ENCODE measurements around the gene TMEM247.

TMEM247 gene

DNA sequence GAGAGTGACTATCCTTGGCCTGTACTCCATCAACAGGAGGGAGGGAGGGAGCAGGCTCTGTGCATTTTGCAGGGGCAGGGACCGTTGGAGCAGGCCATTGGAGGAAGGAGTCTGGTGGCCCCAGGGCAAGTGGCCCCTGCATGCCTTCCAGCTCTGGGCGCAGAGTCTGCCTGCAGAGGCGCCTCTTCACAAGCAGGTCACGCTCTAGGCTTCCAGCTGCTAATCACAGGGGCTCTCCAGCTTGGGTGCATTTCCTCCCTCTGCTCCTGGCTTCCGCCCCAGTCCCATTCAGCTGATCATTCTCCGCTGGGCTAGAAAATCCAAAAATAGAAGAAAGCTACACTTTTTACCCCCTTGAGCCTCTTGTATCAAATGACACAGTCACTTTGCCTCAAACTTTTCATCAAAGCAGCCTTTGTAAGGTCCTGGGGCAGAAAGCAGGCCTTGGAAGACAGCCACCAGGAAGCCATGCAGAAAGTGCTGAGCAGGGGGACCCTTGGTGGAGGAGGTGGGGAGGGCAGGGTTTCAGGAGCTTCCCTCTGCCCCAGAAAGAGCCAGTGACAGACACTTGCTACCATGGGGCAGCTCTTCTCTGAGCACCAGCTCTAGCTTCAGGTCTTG lies 11.3 kb downstream of the TMEM247 start:
- no peak overlapping the region for H3K27ac ChIP-seq

GRCh38 chr2:46492301-46492700 lies 12.9 kb downstream of the TMEM247 start:
- TF ChIP-seq, protein P1, sequence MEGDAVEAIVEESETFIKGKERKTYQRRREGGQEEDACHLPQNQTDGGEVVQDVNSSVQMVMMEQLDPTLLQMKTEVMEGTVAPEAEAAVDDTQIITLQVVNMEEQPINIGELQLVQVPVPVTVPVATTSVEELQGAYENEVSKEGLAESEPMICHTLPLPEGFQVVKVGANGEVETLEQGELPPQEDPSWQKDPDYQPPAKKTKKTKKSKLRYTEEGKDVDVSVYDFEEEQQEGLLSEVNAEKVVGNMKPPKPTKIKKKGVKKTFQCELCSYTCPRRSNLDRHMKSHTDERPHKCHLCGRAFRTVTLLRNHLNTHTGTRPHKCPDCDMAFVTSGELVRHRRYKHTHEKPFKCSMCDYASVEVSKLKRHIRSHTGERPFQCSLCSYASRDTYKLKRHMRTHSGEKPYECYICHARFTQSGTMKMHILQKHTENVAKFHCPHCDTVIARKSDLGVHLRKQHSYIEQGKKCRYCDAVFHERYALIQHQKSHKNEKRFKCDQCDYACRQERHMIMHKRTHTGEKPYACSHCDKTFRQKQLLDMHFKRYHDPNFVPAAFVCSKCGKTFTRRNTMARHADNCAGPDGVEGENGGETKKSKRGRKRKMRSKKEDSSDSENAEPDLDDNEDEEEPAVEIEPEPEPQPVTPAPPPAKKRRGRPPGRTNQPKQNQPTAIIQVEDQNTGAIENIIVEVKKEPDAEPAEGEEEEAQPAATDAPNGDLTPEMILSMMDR (conservative IDR thresholded peaks at IDR 0.05), result no peak
- H3K27ac ChIP-seq, result no peak overlapping the region

More for the DNA sequence above, 11.3 kb downstream of the TMEM247 start:
- TF ChIP-seq, protein P1 (conservative IDR thresholded peaks at IDR 0.05), result no peak

GRCh38 chr2:46493241-46493970 lies 14.0 kb downstream of the TMEM247 start:
- no peak overlapping the region for H3K27ac ChIP-seq
- TF ChIP-seq, protein P1 (conservative IDR thresholded peaks at IDR 0.05), result no peak

DNA sequence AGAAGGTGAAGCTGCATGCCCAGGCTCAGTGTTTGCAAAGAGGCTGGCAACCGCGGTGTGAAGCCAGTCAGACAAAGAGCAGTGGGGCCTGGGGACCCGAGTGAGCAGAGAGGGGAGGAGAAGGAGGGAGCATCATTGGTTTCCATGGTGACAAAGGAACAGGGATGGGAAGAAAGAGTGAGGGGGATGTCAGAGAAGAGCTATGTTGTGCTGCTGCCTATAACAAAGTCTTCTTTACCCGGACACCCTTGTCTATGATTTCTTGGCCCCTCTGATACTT lies 14.5 kb downstream of the TMEM247 start:
- TF ChIP-seq, protein P1 (conservative IDR thresholded peaks at IDR 0.05), result no peak
- no peak overlapping the region for H3K27ac ChIP-seq

DNA sequence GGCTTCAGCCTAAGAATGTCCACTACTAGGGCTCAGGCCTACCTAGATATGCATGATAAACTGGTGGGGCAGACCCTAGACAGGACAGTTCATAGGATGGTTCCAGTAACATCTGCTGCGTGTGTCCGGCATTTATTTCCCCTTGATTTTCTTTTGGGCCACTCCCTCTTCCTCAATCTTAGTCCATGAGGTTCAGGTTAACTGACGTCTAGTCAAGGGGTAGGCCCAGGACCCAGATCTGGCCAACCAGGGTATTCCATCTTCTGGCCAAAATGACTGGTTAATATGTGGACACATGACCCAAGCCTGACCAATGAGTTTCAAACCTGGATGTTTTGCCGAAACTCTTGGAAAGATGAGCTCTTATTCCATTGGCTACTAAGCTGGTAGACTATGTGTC lies 15.2 kb downstream of the TMEM247 start:
- no peak overlapping the region for H3K27ac ChIP-seq
- TF ChIP-seq, protein P1 (conservative IDR thresholded peaks at IDR 0.05), result no peak

DNA sequence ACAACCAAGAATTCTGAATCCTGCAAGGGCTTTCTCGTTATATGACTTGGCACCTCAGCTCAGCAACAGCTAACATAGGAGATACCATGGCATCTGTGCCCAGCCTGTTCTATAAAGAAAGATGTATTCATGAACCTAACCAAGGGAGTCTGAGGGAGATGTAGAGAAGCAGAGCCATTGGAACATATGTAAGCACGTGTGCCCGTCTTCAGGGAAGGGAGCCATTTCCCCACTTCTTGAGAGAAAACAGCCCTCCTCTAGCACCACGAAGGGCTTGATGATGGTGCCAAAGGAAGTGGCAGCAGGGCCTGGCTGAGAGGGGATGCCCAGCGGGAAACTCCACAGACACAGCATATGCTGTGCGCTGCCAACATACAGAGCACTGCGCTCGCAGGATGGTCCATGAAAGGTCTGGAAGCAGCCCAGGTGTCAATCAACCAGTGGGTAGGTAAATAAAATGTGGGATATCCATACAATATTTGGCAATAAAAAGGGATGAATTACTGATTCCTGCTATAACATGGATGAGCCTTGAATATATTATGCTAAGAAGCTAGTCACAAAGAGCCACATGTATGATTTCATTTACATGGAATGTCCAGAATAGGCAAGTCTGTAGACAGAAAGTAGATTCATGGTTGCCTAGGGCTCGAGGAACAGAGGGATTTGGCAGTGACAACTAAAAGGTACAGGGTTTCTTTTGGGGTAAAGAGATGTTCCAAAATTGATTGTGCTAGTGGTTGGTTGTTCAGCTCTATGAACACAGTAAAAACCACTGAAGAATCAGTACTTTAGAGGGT lies 16.1 kb downstream of the TMEM247 start:
- TF ChIP-seq, protein P1 (conservative IDR thresholded peaks at IDR 0.05), result no peak
- H3K27ac ChIP-seq, result no peak overlapping the region

DNA sequence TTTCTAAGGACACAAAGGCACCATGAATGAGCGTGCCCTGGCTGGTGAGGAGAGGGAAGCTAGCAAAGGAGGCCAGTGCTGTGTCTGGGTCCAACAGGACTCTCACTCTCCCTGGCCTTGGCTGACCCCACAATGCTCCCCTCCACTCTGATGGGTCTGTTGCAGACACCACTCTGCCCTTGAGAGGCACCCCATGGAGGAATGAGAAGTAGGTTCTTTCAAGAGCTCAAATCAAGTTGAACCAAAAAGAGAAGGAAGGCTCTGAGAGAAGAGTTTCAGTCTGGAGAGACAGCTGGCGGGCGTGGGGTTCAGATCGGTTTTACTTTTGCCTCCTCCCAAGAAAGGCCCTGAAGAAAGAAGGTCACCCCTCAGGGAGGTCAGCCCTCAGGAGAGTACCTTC lies 18.4 kb downstream of the TMEM247 start:
- TF ChIP-seq, protein P1 (conservative IDR thresholded peaks at IDR 0.05), result no peak
- H3K27ac ChIP-seq, result no peak overlapping the region

Data from VCaP (cell line).